SK-N-SH (cell line): ENCODE data around the gene DNAJC25. TPM values are rescaled to one million over a fixed set of nuclear protein-coding genes. Genes with fewer than 3 reads are reported as not detected.

ENCODE experiments used
- RCOR1 ChIP-seq: fragments of 150-350 bp; IDR thresholded peaks from 2 replicates; pipeline ENCODE4 v1.6.1; 2017; ENCODE audit warnings: antibody characterized with exemption, low read length
- polyA plus RNA-seq, 3 experiments: library from polyadenylated mRNA; depleted of rRNA; stranded (reverse); fragments of >200 nt; gene quantifications; 2 replicates each; pipeline ENCODE4 v1.2.3, GENCODE V29; 2012

DNAJC25 gene
- polyA plus RNA-seq, 1 of the 3 experiments (the other 2 are of a cell fraction): 3.3 TPM

DNA sequence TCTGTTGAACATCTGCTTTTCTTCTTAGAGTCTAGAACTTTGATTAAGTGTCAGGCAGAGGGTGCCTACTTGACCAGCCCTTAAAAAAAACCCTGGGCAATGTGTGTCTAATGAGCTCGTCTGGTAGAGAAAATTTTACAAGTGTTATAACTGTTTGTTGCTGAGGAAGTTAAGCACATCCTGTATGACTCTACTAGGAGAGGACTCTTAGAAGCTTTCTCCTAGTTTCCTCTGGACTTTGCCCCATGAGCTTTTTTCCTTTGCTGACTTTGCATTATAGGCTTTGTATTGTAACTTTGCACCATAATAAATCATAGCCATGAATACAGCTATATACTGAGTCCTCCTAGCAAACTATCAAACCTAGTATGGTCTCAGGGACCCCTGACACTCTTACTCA, 69.6 kb downstream of the DNAJC25 start (continued):
- TF ChIP-seq RCOR1: no peak

Other genes with a start within 250 kb of the DNAJC25 start
- gene ECPAS, start 147.0 kb upstream of the DNAJC25 start, polyA plus RNA-seq (2012; rRNA removed): 17.9 and 18.8 TPM in 2 replicates
- 0.53 and 0.60 TPM in 2 replicates for gene ZNF483, start 106.2 kb upstream of the DNAJC25 start, polyA plus RNA-seq (2012; rRNA removed)
- gene PTGR1, start 31.7 kb upstream of the DNAJC25 start, polyA plus RNA-seq (2012; rRNA removed): 33.0 and 38.4 TPM in 2 replicates
- 57.7 and 69.3 TPM in 2 replicates for gene GNG10, start 30.3 kb downstream of the DNAJC25 start, polyA plus RNA-seq (2012; rRNA removed)
- gene SHOC1, start 163.6 kb downstream of the DNAJC25 start, polyA plus RNA-seq (2012; rRNA removed): not detected in 2 replicates